Stimulated activated naive CD4-positive, alpha-beta T cell treated with Interleukin-2 at 50 U/mL for 16 hours (primary cell): ENCODE data around the gene STAT5A.
"Not testable (repeated sequence)": the region's sequence is repeated elsewhere in the genome, so short reads cannot be mapped to it uniquely, and the experiment has no call there.

Experiments used
- DNase-seq: peaks from one replicate; lab custom pipeline; 2025; lab: John Stamatoyannopoulos, UW

The STAT5A gene

DNA sequence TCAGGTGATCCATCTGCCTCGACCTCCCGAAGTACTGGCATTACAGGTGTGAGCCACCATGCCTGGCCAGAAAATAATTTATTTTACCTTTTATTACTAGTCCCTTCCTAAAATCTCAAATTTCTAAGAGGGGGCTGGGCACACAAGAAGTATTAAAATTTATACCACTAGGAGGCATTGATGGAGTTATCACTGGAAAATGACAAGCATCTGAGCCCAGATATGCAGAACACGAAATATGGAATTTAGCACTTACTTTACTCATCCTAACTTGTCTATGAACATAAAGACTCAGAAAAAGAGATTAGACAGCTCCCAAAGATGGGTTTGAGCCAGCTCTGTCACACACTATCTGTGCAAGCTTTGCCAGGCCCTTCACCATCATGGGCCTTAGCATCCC, 46.4 kb downstream of the STAT5A start:
- no peak for DNase-seq

DNA sequence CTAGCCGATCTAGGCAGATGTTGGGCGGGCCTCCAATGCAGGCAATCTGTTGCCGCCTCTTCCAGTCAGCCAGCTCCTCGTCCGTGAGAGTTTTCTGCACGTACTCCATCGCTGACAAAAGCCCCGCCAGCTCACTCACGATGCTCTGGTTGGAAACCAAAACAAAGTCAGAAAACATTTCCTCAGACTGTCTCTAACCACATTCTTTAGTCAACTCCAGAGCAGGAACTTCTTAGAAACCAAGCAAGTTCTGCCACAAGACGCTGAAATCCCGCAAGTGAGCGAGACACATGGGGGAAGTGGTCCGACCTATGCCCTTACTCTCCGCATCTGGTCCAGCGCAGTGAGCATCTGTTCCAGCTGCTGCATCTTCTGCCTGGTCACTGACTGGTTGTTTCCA, 49.1 kb downstream of the STAT5A start:
- DNase-seq = peak; percentile 80

DNA sequence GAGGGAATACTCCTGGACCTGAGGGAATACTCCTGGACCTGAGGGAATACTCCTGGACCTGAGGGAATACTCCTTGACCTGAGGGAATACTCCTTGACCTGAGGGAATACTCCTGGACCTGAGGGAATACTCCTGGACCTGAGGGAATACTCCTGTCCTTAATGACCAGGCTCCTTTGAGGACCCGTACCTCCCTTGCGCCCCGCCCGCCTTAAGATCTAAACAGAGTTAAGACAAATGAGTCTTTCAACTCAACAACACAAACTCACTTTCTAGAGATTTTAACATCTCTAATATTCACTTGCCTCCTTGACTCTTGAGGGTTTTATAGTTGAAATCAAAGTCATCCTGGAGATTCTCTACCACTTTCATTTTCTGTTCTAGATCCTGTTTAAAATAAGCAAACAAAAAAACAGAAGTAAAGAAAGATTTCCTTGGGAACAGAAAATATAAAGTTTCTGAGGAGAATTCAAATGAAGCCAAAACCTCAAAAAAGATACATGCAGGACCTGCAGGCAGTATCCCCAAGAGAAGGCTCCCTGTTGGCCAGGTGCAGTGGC, 50.2 kb downstream of the STAT5A start:
- no peak for DNase-seq

DNA sequence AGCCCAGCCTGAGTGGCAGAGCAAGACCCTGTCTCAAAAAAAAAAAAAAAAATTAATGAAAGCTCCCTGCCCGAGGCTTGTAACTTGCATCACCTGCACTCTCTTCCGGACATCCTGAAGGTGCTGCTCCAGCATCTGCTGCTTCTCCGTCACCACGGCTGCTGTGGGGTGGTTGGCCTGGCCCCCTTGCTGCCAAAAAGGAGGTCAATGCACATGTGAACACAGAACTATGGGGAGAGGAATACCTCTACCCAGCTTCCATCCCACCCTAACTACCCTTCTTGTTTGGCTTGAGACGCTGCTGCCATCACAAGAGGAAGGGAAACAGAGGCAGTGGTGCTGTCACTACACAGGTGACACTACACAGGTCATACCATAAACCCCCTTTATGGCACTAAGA, 50.9 kb downstream of the STAT5A start:
- no peak for DNase-seq

DNA sequence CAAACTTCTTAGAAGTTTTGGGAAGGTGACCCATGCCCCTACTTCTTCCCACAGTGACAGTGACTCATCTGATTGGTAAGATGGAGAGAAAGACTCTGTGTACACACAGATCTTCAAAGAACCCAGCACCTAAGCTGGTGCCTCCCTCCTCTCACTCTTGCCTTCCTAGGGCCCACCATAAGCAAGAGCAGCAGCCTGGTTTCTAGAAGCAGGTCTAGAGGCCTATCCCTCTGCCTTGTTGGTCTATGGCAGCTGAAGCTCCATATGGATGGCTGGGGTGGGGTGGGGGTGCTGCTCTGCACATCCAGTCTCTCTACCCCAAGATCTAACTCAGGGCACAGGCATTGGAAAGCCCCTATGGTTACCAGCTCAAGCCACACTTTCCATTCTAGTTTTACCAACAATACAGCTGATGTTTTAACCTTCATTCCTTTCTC, 52.4 kb downstream of the STAT5A start:
- DNase-seq = peak; percentile 38

DNA sequence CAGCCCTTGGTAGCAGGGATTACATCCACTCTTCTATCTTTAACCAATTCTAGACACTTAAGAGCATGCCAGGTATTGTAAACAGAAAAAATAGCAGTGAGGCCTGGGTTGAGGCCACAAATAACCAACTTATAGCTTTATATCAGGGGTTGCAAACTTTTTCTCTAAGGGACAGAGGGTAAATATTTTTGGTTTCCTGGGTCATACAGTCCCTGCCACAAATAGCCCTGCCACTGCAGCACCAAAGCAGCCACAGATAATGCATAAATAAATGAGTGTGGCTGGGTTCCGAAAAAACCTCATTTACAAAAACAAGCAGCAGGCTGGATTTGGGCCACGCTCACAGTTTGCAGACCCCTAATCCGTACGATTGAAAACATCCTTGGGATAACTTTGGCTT, 53.3 kb downstream of the STAT5A start:
- DNase-seq = no peak

DNA sequence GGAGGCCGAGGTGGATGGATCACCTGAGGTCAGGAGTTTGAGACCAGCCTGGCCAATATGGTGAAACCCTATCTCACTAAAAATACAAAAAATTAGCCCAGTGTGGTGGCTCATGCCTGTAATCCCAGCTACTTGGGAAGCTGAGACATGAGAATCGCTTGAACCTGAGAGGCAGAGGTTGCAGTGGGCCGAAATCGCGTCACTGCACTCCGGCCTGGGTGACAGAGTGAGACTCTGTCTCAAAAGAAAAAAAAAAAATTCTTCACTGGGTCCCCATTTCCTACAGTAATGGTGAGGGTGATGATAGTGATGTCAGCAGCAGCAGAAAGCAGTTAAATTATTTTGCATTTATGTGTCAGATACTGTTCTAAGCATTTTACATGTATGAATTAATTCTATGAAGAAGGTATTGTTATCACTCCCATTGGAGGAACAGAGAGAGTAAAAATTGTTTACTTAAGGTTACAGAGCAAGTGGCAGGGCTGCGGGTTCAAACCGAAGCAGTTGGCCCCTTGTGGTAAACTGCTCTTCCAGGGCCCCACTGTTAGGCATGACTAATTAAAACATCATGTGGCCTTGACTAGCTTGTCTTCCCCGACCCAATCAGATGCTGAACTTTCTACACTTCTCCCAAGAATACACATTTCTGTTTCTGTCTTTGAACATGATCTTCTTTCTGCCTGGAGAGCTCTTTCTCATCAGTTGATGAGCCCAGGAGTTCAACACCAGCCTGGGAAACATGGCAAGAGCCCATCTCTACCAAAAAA, 54.1 kb downstream of the STAT5A start:
- DNase-seq = peak; percentile 49

DNA sequence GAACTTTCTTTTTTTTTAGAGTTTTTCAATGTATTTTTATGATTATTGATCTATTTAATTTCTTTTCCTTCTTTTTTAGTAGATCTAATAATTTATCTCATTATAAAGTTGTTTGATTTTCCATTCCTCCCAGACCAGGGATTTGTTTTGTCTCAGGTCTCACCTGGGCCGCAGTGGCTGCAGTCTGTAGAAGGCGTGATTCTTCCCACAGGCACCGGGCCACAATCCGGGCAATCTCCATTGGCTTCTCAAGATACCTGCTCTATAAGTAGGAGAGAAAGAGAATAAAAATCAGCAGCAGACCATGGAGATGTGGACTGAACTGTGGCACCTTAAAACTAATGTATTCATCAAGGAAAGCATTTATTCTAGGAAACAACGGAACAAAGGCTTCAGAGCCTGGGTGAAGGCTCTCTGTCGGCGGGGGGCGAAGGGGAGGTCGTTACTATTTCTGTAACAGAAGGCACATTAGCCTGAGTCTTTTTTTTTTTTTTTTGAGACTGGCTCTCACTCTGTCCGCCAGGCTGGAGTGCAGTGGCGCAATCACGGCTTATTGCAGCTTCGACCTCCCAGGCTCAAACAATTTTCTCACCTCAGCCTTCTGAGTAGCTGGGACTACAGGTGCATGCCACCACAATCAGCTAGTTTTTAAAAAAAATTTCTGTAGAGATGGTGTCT, 57.2 kb downstream of the STAT5A start:
- DNase-seq = no peak

DNA sequence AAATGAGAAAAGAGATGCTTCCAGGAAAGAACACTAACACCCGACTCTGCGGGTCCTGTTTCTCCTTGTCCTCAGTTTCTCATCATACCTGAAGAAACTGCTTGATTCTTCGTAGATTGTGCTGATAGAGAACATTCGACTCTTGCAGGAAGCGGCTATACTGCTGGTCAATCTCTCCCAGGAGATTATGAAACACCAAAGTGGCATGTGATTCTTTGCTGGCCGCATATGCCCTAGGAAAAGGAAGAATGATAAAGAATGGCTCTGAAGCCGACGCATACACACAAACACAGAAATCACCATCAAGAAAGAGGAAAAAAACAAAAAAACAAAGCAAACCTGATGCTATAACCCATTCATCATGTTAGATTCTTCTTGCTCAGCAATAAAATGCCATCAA, 58.2 kb downstream of the STAT5A start:
- DNase-seq = no peak

DNA sequence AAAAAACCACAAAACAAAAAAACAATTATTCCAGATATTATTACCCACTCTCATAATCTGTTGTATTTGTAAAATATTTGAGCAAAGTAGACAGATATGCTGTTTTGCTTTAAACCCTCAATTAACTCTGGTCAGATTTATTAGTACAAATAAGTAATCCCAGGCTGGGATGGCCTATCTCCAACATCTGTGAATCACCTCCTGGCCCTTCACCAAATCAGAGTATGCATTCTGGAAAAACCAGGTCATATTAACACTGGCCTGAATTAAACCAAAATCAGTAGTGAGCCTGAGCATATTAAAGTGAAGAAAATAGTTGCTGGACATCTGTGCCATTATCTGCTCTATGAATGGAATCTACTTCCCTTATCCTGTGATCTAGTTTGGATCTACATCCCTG, 58.9 kb downstream of the STAT5A start:
- DNase-seq = no peak

DNA sequence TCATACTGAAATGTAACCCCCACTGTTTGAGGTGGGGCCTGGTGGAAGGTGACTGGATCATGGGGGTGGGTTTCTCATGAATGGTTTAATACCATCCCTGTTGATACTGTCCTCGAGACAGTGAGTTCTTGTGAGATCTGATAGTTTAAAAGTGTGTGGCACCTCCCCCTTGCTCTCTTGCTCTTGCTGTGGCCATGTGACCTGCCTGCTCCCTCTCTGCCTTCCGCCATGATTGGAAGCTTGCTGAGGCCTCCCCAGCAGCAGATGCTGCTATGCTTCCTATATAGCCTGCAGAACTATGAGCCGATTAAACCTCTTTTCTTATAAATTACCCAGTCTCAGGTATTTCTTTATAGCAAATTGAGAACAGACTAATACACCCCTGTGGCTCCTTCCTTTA, 59.3 kb downstream of the STAT5A start:
- DNase-seq = no peak

DNA sequence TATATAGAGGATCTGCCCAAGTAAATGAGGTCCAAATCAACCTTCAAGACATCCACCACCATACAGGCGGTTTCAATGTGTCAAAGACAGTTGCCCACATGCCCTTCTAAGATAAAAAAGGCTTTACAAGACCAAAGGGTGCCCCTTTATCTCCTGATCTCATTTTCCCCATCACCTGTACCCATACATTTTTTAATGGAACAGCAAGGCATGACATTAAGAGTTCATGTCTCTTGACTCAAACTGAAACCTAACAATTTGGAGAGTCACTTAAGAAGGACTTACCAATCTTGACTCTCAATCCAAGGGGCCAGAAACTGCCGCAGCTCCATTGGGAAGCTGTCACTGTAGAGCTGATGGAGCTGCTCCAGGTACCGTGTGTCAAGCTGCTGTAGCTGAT, 59.8 kb downstream of the STAT5A start:
- no peak for DNase-seq

DNA sequence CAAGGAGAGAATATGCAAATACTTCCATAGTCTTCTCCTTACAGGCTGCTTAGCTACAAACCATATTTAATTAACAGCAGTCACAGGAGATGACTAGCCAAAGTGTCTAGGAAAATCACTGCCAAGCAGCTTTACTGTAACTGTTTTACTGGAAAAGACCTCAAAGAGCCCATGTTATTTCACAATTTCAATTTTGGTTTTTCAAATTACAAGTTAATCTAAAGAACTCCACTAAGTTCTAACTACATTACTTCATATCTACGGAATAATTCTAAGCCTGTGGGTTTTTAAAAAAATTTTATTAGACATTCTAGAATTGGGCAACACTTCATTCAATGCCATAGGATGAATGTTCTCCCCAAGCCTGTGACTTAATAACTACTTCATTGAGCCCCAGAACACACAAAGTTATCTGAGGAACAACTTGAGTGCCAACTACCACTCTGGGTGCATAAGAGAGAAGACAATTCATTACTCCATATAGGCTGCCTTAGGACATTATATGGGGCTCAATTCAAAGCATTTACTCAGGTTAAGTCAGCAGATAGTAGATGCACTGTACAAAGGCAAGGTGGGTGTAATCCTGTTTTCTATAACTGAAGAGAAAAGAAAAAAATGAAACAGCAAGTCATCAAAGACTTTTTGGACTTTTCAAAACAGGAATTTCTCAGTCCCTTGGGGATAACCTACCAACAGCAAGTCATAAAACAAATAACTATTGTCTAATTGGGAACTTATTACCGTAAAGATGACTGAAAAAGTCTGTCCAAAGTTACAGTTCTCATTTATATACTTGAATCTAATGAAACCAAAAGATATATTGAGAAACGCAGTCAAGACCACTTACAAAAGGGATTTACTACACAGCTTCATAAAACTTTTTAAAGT, 66.9 kb downstream of the STAT5A start:
- no peak for DNase-seq

DNA sequence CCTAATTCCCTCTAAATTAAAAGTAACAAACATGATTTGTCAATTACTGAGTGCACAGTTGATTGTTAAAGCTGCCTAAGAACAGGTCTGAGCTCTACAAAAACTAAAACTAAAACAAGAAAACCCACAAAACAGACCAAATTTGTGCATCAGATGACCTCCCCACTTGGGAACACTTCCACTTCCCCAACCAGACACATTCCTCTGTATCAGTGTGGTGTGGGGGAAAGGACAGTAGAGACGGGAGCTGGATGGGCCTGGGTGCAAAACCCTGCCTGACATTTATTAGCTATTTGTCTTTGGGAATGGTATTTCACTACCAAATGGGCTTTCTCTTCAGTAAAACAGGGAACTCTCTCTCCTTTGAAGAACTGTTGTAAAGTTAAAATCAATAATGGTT, 70.1 kb downstream of the STAT5A start:
- DNase-seq = no peak

DNA sequence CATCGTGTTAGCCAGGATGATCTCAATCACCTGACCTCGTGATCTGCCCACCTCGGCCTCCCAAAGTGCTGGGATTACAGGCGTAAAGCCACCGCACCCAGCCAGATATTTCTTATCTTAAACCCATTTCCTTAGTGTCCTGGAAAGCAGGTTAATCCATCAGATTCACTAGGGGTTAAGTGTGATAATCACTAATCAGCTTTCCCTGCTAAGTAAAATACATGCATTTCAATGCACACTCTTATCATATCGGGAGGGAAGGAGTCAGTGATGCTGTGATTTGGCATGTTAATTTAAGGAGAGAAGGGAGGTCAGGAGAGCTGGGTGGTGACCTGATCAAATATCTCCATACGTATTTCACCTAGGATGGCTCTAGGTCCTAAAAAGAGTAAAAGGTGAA, 70.8 kb downstream of the STAT5A start:
- no peak for DNase-seq

DNA sequence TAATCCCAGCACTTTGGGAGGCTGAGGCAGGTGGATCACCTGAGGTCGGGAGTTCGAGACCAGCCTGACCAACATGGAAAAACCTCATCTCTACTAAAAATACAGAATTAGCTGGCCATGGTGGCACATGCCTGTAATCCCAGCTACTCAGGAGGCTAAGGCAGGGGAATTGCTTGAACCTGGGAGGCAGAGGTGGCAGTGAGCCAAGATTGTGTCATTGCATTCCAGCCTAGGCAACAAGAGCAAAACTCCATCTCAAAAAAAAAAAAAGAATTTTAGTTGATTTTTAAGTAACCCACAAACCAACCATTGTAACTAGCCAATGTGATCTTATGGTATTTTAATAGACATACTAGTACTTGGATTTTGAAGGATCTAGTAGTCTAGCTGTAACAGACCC, 72.1 kb downstream of the STAT5A start:
- DNase-seq = not testable (repeated sequence)
